Measurements from ENCODE around the gene MYL5.

Gene MYL5

DNA sequence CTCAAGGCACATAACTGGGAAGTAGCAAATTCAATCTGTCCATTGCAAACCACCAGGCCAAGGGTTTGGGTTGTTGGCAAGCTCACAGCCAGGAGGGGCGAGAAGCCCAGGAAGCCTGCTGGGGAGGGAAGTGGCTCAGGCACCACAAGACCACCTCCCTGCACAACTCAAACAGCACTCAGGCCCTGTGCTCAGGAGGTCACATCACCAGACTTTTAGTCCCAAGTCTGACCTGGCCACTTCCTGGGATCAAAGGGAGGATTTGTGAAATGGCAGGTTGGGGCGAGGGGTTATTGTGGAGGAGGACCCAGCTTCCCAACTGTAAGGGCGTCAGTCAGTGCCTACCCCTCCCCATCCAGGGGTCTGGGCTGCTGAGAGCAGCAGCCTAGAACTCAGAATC, 2.6 kb upstream of the MYL5 start:
- peaks cover 0 to 24% (median 17%) of the 10 kb centered on the region in 4 donors for H3K4me1 ChIP-seq
- H3K27ac ChIP-seq, result no peak overlapping the region
- peaks cover 0 to 6% of the 10 kb centered on the region in 2 donors for H3K27me3 ChIP-seq
- TF ChIP-seq, protein P1, sequence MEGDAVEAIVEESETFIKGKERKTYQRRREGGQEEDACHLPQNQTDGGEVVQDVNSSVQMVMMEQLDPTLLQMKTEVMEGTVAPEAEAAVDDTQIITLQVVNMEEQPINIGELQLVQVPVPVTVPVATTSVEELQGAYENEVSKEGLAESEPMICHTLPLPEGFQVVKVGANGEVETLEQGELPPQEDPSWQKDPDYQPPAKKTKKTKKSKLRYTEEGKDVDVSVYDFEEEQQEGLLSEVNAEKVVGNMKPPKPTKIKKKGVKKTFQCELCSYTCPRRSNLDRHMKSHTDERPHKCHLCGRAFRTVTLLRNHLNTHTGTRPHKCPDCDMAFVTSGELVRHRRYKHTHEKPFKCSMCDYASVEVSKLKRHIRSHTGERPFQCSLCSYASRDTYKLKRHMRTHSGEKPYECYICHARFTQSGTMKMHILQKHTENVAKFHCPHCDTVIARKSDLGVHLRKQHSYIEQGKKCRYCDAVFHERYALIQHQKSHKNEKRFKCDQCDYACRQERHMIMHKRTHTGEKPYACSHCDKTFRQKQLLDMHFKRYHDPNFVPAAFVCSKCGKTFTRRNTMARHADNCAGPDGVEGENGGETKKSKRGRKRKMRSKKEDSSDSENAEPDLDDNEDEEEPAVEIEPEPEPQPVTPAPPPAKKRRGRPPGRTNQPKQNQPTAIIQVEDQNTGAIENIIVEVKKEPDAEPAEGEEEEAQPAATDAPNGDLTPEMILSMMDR (IDR thresholded peaks at IDR 0.05), result no peak
- DNase-seq, result no peak
- intact Hi-C loops (cut with DNase I; ENCODE audit: low total_unique reads), result loop anchor here (10.0 kb wide), 3 partner anchors 113 to 337 kb away; partner anchors contain the start of gene ZNF141
- no peak overlapping the region for H3K4me3 ChIP-seq
- H3K9me3 ChIP-seq, result no peaks in the 10 kb centered on the region
- H3K36me3 ChIP-seq, result peaks cover 22 to 28% (median 24%) of the 10 kb centered on the region in 3 donors

- H3K36me3 ChIP-seq, result peaks cover 22 to 28% (median 24%) of the 10 kb centered on the region in 3 donors
- H3K27me3 ChIP-seq, result peaks cover 0 to 24% of the 10 kb centered on the region in 2 donors
- H3K9me3 ChIP-seq, result no peaks in the 10 kb centered on the region
- peaks cover 0 to 34% (median 17%) of the 10 kb centered on the region in 4 donors for H3K4me1 ChIP-seq
- TF ChIP-seq, protein P1 (IDR thresholded peaks at IDR 0.05), result no peak
- H3K4me3 ChIP-seq, result peak overlapping the region; percentile 94 to 97
- intact Hi-C loops (cut with DNase I; ENCODE audit: low total_unique reads), result loop anchor here (1.0 to 10.0 kb wide), 4 partner anchors 32 to 339 kb away; partner anchors contain the start of genes PCGF3 and ZNF141
- DNase-seq, result no peak
- peak overlapping the region; percentile 96 to 97 for H3K27ac ChIP-seq
Observed at GRCh38 chr4:673349-674091, 822 bp upstream of the MYL5 start.

GRCh38 chr4:675036-675882, 917 bp downstream of the MYL5 start:
- intact Hi-C loops (cut with DNase I; ENCODE audit: low total_unique reads), result loop anchor here (10.0 kb wide), 3 partner anchors 110 to 340 kb away; partner anchors contain the start of gene ZNF141
- H3K27ac ChIP-seq, result peak overlapping the region; percentile 96 to 97
- H3K36me3 ChIP-seq, result peaks cover 22 to 28% (median 24%) of the 10 kb centered on the region in 3 donors
- H3K9me3 ChIP-seq, result no peaks in the 10 kb centered on the region
- TF ChIP-seq, protein P1 (IDR thresholded peaks at IDR 0.05), result no peak
- peaks cover 0 to 36% (median 17%) of the 10 kb centered on the region in 4 donors for H3K4me1 ChIP-seq
- peaks cover 0 to 41% of the 10 kb centered on the region in 2 donors for H3K27me3 ChIP-seq
- H3K4me3 ChIP-seq, result peak overlapping the region; percentile 94 to 97
- no peak for DNase-seq

DNA sequence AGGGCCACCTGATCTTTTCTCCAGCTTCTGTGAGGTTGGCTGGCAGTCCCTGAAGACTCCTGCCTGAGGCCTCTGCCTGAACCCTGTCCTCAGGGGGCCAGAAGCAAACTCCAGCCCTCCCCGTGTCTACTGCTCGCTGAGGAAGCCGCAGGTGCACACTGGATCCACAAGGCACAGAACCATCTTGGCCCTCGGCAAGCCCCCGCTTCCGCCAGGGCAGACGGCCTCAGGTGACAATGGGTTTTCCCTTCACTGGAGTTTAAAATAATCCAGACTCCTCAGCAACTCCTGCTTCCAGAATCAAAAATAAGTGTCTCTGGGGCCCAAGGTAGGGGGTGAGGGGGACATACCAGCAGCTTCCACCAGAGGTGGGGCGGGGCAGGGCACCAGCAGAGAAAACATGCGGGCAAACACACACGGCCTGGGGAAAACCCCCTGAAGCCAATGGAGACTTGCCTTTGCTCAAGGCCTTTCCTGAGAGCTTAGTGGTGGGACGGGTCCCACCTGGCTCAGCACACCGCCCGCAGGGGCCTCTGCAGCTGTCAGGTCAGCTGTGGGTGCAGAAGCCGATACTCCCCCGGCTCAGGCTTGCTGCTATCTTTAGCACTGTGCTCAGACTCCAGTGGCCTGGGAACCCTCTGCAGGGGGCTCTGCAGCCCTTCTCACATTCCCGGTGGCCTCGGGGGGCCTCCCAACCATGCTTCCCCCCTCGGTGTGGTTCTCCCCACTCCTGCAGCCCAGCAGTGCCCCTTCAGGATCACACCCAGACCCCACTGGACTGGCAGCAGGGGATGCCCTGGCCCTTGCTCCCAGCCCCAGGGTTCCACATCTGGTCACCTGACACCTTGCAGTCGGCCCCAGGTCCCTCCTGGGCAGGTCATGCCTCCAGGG, 1.9 kb downstream of the MYL5 start:
- H3K36me3 ChIP-seq, result peaks cover 15 to 18% (median 18%) of the 10 kb centered on the region in 3 donors
- DNase-seq, result no peak
- no peak overlapping the region for H3K27ac ChIP-seq
- peaks cover 0 to 51% of the 10 kb centered on the region in 2 donors for H3K27me3 ChIP-seq
- H3K4me1 ChIP-seq, result peaks cover 0 to 45% (median 27%) of the 10 kb centered on the region in 4 donors
- no peaks in the 10 kb centered on the region for H3K9me3 ChIP-seq
- intact Hi-C loops (cut with DNase I; ENCODE audit: low total_unique reads), result loop anchor here (10.0 kb wide), 3 partner anchors 109 to 341 kb away; partner anchors contain the start of gene ZNF141
- H3K4me3 ChIP-seq, result no peak overlapping the region
- TF ChIP-seq, protein P1 (IDR thresholded peaks at IDR 0.05), result no peak
